Measurements from ENCODE around the gene NOG.

GRCh38 chr17:56641373-56641772 is 47.9 kb downstream of the NOG start:
- TF ChIP-seq CTCF (IDR thresholded peaks at IDR 0.05) (no peak), POLR2A (IDR thresholded peaks at IDR 0.05) (no peak)
